Measurements from ENCODE around the gene ZNF148. TPM values are rescaled to one million over a fixed set of nuclear protein-coding genes. Genes with fewer than 3 reads are reported as not detected.

ZNF148 gene
- 100 to 1,000 TPM in 1 of 5 donors, 10 to 100 TPM in 3, 1 to 10 TPM in 1; 8.8 to 109 (median 12.9) TPM for total RNA-seq
- 1 to 10 TPM; 3.1 to 4.6 (median 4.1) TPM for polyA plus RNA-seq
- long read RNA-seq, donor 1, full-length matches to known transcripts: 4 of 4 reads
- long read RNA-seq, donor 1, partial matches to known transcripts: 0 of 4 reads
- long read RNA-seq, donor 1, other reads (novel, unspliced or antisense): 0 of 4 reads
- long read RNA-seq, donor 2, full-length matches to known transcripts: 7 of 7 reads
- long read RNA-seq, donor 2, partial matches to known transcripts: 0 of 7 reads
- long read RNA-seq, donor 2, other reads (novel, unspliced or antisense): 0 of 7 reads
- long read RNA-seq, donor 3, full-length matches to known transcripts: 4 of 4 reads
- long read RNA-seq, donor 3, partial matches to known transcripts: 0 of 4 reads
- long read RNA-seq, donor 3, other reads (novel, unspliced or antisense): 0 of 4 reads
- long read RNA-seq, donor 4: 0 reads
- long read RNA-seq, donor 5, full-length matches to known transcripts: 5 of 5 reads
- long read RNA-seq, donor 5, partial matches to known transcripts: 0 of 5 reads
- long read RNA-seq, donor 5, other reads (novel, unspliced or antisense): 0 of 5 reads
- long read RNA-seq, donor 6: 0 reads
- long read RNA-seq, donor 7, full-length matches to known transcripts: 2 of 2 reads
- long read RNA-seq, donor 7, partial matches to known transcripts: 0 of 2 reads
- long read RNA-seq, donor 7, other reads (novel, unspliced or antisense): 0 of 2 reads
- long read RNA-seq, donor 8, full-length matches to known transcripts: 3 of 3 reads
- long read RNA-seq, donor 8, partial matches to known transcripts: 0 of 3 reads
- long read RNA-seq, donor 8, other reads (novel, unspliced or antisense): 0 of 3 reads
- long read RNA-seq, donor 9, full-length matches to known transcripts: 1 of 1 reads
- long read RNA-seq, donor 9, partial matches to known transcripts: 0 of 1 reads
- long read RNA-seq, donor 9, other reads (novel, unspliced or antisense): 0 of 1 reads
- long read RNA-seq, donor 10: 0 reads

- Histone ChIP-seq H3K36me3 (no peaks in the 10 kb centered on the region), H3K4me1 (peaks cover 7 to 45% (median 25%) of the 10 kb centered on the region in 4 donors), H3K27ac (peak within 1 kb of the TSS; percentile 90 to 95 (median 94)), H3K9me3 (no peaks in the 10 kb centered on the region), H3K27me3 (no peaks in the 10 kb centered on the region), H3K4me3 (peak within 1 kb of the TSS; percentile 87 to 96 (median 94))
- intact Hi-C loops (cut with DNase I; ENCODE audit: low total_unique reads): no loop called here
- TF ChIP-seq POLR2AphosphoS5 (IDR thresholded peaks at IDR 0.05): peak; percentile 93 to 96 (median 94)
- no peak for TF ChIP-seq CTCF (IDR thresholded peaks at IDR 0.05)
- peak in 2 of 4 donors; percentile 10 to 70 for TF ChIP-seq POLR2A (IDR thresholded peaks at IDR 0.05)
- TF ChIP-seq EP300 (IDR thresholded peaks at IDR 0.05): no peak
- WGBS, 5 donors: 0 to 1% (median 0%) methylated on average over 37 to 68 of the region's 69 CpGs
- peak; percentile 91 to 97 for DNase-seq
Measured at GRCh38 chr3:125374996-125375941, at the start of gene ZNF148. Gene ZNF148, minus strand, starts transcription at chr3:125375325. Its CDS starts 61,685 bp downstream, at chr3:125313640.

DNA sequence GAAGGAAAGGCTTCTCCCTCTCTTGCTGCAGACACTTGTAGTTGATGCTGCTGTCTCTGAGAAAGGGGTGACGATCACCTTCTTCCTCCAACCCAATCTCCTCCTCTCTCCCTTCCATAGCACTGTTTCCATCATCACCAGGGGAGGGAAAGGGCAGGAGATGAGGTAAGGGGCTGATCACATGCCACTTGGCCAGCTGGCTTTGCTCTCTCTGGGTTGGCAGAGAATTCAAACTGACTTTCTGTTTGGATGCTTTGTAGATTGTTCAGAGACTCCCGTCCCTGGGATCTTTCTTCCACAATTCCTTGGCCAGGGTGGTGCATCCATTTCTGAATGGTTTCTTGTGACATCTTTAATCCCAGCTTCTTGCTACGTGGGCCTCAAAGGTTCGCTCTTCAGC lies 43.2 kb upstream of the ZNF148 start:
- Histone ChIP-seq H3K4me1 (no peaks in the 10 kb centered on the region), H3K27me3 (no peaks in the 10 kb centered on the region), H3K27ac (no peak overlapping the region), H3K36me3 (no peaks in the 10 kb centered on the region), H3K4me3 (no peak overlapping the region), H3K9me3 (no peaks in the 10 kb centered on the region)
- WGBS, 5 donors: 84 to 95% (median 92%) methylated on average over 4 of the region's 4 CpGs
- intact Hi-C loops (cut with DNase I; ENCODE audit: low total_unique reads): no loop called here
- TF ChIP-seq POLR2A (IDR thresholded peaks at IDR 0.05): no peak
- TF ChIP-seq CTCF (IDR thresholded peaks at IDR 0.05): no peak
- TF ChIP-seq EP300 (IDR thresholded peaks at IDR 0.05): no peak
- TF ChIP-seq POLR2AphosphoS5 (IDR thresholded peaks at IDR 0.05): no peak
- DNase-seq: no peak

GRCh38 chr3:125416235-125416634 lies 41.1 kb upstream of the ZNF148 start:
- no peaks in the 10 kb centered on the region for H3K4me1 ChIP-seq
- 73 to 87% (median 83%) methylated on average over 3 of the region's 3 CpGs for WGBS, 5 donors
- H3K36me3 ChIP-seq: no peaks in the 10 kb centered on the region
- intact Hi-C loops (cut with DNase I; ENCODE audit: low total_unique reads): no loop called here
- no peak overlapping the region for H3K27ac ChIP-seq
- H3K9me3 ChIP-seq: no peaks in the 10 kb centered on the region
- no peaks in the 10 kb centered on the region for H3K27me3 ChIP-seq
- DNase-seq: no peak
- no peak overlapping the region for H3K4me3 ChIP-seq
- TF ChIP-seq POLR2AphosphoS5 (IDR thresholded peaks at IDR 0.05): no peak
- TF ChIP-seq POLR2A (IDR thresholded peaks at IDR 0.05): no peak
- TF ChIP-seq EP300 (IDR thresholded peaks at IDR 0.05): no peak

DNA sequence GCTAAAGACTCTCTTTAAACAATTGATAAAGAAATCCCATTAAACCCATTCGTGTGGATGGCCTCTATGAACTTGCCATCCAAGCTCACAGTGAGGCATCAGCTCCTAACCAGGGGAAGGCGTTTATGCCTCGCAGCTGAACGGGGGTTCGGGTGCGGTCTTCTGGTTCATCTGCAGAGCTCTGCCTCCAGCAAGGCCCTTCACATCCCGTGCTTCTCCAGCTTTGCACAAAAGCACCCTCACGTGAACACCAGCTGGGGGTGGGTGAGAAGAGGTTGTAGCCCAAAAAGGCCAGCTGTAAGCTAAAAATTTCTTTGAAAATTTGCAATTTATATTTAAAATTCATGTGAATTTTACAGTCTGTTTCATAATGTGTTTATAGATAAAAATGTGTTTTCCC lies 39.5 kb upstream of the ZNF148 start:
- 65 to 76% (median 74%) methylated on average over 8 of the region's 8 CpGs for WGBS, 5 donors
- Histone ChIP-seq H3K27me3 (no peaks in the 10 kb centered on the region), H3K36me3 (no peaks in the 10 kb centered on the region), H3K27ac (no peak overlapping the region), H3K9me3 (no peaks in the 10 kb centered on the region), H3K4me1 (no peaks in the 10 kb centered on the region), H3K4me3 (no peak overlapping the region)
- no peak for DNase-seq
- intact Hi-C loops (cut with DNase I; ENCODE audit: low total_unique reads): no loop called here
- no peak for TF ChIP-seq EP300 (IDR thresholded peaks at IDR 0.05)
- no peak for TF ChIP-seq POLR2AphosphoS5 (IDR thresholded peaks at IDR 0.05)
- no peak for TF ChIP-seq POLR2A (IDR thresholded peaks at IDR 0.05)
- TF ChIP-seq CTCF (IDR thresholded peaks at IDR 0.05): no peak

Data from stomach (tissue), 19 donors.